ENCODE results near the gene MAPKAP1.

- TF ChIP-seq ZNF565 (CRISPR knock-in tag; conservative IDR thresholded peaks at IDR 0.05; ENCODE audit: low read depth) (no peak), PPARA (CRISPR knock-in tag; IDR thresholded peaks at IDR 0.05; ENCODE audit: borderline replicate concordance) (no peak), SNAI2 (CRISPR knock-in tag; IDR thresholded peaks at IDR 0.05) (no peak)
These were observed 51.2 kb downstream of the MAPKAP1 start for GRCh38 chr9:125655691-125656410.
